ACHN (cell line): ENCODE results near the gene ROGDI.
"Not testable (repeated sequence)": the region's sequence is repeated elsewhere in the genome, so short reads cannot be mapped to it uniquely, and the experiment has no call there.

Experiments
- DNase-seq: peaks from one replicate; pipeline ENCODE4 v3.0.0-alpha.2; 2015
- in situ Hi-C: cut with HindIII; loops from 2 replicates; pipeline ENCODE4 v1.10.0; 2017; ENCODE audit warnings: low sequenced_read_pairs, low pct_ligation_motif_present, low pct_unique_long_range_greater_than_20kb

Gene ROGDI

DNA sequence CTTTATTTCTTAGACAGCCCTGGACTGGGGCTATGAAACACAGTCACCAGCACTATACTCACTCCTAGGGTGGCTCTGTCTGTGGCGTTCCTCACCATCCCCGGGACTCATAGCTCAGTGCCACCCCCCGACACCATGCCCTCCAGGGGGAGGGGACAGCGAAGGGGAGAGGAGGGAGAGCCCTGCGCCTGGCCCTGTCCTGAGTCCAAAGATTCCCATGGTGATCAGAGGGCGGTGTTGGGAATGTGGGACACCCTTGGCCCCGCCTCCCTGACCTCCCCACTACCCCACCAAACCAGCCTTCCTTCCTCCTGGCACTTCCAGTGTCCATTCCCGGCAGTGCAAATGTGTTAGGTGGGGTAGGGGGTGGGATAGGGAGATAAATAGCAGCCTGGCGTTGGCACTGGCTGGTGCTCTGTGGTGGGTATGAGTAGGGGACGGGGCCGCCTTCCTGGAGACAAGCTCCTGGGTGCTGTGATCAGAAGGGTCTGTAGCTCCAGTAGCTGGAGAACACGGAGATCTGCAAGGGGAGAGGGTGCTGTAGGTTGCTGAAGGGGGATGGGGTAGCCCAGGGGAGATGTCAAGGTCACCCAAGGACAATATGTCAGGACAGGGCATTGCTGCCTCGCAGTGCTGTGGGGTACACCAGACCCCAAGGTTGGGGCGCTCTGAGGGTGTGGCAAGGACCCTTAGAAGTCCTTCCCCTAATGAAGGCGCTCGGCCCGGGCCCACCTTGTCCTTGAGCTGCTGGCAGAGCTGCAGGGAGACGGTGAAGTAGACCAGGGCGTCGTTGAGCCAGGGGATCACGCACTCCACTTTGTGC is 5.2 kb downstream of the ROGDI start:
- no peak for DNase-seq
- in situ Hi-C loops = no loop called here

DNA sequence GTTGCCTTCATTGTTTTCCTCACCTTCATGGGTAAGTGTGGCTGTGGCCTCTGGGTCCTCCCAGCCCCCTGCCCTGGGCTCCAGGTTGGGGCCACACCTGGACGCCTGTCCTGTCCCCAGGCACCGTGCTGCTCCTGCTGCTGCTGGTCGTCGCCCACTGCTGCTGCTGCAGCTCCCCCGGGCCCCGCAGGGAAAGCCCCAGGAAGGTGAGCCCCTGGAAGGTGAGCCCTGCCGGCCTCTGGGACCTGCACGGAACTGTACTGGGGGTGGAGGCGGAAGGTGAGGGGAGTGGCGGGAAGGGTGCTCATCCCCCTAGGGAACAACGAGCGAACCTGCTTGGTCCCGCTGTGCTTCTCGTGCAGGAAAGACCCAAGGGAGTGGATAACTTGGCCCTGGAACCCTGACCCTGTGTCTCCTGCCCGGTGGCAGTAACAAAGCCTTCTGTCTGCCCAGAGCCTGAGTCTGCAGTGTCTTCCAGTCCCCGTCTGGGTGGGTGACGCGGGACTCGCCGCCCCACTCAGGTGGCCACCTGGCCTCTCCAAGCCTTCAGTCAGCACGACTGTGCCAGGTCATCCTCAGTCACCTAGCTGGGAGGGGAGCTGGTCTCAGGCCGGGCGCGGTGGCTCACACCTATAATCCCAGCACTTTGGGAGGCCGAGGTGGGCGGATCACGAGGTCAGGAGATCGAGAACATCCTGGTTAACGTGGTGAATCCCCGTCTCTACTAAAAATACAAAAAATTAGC is 6.4 kb downstream of the ROGDI start:
- no peak for DNase-seq
- in situ Hi-C loops = no loop called here

DNA sequence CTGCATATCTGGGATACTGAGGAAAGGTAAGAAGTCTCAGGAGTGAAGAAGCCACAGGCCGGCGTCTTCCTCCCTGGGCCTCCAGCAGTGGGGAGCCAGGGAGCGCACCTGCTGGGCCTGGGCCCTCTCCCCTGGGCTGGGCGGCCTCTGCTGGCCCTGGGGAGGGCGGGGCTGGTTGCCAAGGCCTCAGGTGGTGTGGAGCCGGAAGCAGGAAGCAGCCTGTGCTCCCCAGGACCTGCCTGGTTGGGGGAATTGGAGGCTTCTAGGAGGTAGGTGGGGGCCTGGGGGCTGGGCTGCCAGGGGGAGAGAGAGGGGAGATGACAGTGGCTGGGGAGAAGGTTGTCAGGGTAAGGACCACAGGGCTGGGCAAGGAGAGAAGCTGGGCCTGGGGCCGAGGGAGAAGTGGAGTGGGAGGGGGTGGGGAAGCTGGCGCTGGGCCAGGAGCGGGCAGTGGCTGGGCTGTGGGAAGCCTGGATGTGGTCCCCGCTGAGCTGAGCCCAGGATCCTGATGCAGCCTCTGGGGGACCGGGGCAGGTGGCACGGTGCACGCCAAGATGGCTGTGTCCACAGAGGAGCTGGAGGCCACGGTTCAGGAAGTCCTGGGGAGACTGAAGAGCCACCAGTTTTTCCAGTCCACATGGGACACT is 7.1 kb downstream of the ROGDI start, which contains the start of gene SMIM22:
Gene SMIM22 (plus strand): TSS at position 189 of the 647 bp plus-strand sequence. CDS start 366 bp downstream, at position 555.
- DNase-seq = no peak

DNA sequence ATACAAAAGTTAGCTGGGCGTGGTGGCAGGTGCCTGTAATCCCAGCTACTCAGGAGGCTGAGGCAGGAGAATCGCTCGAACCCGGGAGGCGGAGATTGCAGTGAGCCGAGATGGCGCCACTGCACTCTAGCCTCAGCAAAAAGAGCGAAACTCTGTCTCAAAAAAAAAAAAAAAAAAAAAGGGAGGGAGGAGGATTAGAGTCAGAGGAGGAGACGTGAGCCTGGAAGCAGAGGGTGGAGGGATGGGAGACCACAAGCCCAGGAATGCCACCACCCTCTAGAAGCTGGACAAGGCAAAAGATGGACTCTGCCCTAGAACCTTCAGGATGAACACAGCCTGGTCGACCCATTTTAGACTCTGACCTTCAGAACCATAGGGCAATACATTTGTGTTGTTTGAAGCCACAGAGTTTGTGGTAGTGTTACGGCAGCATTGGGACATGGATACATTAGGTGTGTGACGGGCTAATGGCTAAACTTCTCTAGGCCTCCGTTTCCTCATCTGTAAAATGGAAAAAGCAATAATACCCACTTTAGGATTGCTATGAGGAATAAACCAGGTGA is 9.4 kb downstream of the ROGDI start:
- in situ Hi-C loops = no loop called here
- no peak for DNase-seq

More for the DNA sequence above, 7.1 kb downstream of the ROGDI start, which contains the start of gene SMIM22:
- in situ Hi-C loops = no loop called here

DNA sequence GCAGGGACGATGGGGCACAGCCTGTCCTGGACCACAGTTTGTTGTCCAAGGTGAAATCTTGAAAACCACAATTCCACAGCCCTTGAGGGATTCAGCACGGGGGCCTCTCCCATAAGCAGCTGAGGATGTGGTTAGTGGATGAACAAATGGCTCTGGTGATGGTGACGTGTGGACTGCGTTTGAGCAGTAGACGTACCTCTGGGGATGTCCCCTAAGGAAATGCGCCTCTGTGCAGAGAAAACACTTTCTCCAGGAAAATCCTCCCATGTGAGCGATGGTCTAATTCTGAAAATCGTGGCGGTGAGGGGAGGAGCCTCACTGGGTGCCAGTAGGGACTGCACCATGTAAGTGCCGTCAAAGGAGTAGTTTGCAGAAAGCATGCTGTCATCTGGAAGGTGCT is 11.6 kb downstream of the ROGDI start:
- in situ Hi-C loops = no loop called here
- DNase-seq = no peak

DNA sequence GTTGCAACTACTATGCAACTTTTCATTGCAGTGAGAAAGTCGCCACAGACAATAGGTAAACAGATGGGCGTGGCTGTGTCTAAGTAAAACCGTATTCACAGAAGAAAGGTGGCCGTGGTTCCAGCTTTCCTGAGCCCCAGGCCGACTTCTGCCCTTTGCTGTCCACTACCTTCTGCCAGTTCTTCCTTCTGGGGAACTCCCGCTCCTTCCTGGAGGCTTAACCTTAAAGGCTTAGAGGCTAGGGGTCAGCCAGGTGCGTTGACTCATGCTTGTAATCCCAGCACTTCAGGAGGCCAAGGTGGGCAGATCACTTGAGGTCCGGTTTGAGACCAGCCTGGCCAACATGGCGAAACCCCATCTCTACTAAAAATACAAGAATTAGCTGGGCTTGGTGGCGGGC is 12.2 kb downstream of the ROGDI start:
- in situ Hi-C loops = no loop called here
- DNase-seq = no peak

DNA sequence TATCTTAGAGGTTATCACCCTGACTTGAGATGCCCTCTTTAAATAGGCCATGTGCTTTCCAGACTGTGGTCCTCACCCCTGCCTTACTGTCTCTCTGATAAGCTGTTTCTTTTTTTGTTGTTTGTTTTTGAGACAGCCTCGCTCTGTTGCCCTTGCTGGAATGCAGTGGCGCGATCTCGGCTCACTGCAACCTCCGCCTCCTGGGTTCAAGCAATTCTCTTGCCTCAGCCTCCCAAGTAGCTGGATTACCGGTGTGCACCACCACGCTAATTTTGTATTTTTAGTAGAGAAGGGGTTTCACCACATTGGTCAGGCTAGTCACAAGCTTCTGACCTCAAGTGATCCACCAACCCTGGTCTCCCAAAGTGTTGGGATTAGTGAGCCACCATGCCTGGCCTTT is 13.5 kb downstream of the ROGDI start:
- in situ Hi-C loops = no loop called here
- no peak for DNase-seq

DNA sequence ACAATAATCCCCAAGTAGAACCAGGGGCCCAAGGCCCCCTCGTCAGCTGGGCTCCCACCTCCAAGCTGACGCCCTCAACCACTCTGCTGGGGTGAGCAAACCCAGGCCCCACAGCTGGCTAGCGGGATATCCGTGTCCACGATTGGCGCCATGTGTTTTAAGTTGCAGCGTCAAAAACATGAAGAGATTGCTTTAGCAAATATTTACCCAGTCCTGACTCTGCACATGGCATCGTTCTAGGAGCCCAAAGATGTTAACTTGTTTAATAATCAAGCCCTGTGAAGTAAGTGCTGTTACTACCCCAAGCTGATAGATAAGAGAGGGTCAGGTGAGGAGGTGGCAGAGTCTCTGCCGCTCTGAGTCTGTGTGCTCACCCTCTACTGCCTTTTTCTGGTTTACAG is 13.9 kb downstream of the ROGDI start:
- in situ Hi-C loops = no loop called here
- no peak for DNase-seq

DNA sequence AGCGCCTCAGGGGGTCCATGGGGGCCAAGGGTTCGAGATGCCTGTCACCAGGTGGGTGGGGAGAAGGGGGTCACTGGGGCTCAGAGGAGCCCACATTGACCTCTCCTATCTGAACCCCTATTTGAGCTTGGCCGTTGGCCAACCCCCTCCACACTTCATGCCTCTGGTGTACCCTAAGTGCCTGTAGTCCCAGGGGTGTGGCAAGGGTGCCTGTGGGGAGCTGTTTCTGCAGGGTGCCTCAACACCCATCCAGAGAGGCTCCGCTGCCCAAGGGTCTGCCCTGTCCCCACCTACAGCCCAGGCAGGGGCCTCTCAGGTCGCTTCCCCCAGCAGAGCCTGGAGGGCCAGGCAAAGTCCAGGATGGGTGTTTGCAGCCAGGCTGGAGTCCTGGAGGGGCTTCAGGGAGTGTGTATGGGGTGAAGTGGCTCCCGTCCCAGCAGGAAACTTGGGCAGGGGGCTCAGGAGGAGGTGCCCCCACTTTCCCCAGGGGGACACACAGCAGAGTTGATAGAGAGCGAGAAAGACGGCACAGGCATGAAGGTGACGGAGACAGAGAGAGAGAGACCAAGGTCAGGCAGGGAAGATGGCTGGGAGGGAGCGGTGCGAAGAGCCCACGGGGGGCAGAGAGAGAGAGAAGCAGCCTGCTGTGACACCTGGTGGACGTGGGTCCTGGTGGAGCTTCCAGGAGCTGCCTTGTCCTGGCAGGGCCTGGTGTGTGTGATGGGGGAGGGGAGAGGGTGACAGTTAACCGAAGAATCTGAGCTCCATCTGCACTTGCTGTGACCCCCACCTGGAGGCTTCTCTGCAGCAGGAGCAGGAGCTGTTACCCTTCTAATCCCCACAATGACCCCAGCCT is 14.6 kb downstream of the ROGDI start, which contains the start of gene SEPTIN12:
Gene SEPTIN12 (minus strand): TSS at position 719 of the 856 bp plus-strand sequence. CDS start 700 bp downstream, at position 19.
- in situ Hi-C loops = no loop called here
- DNase-seq = no peak

DNA sequence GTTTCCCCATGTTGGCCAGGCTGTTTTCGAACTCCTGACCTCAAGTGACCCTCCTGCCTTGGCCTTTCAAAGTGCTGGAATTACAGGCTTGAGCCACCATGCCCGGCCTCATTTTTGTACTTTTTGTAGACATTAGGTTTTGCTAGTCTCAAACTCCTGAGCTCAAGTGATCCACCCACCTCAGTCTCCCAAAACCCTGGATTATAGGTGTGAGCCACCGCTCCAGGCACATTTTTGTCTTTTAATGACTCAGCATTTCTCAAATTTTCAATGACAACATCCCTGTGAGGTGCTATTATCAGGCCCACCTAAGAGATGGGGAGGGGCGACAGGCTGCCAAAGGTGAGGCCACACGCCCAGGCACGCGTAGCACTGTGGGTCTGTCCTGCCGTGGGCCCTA is 15.4 kb downstream of the ROGDI start:
- no peak for DNase-seq
- in situ Hi-C loops = no loop called here

DNA sequence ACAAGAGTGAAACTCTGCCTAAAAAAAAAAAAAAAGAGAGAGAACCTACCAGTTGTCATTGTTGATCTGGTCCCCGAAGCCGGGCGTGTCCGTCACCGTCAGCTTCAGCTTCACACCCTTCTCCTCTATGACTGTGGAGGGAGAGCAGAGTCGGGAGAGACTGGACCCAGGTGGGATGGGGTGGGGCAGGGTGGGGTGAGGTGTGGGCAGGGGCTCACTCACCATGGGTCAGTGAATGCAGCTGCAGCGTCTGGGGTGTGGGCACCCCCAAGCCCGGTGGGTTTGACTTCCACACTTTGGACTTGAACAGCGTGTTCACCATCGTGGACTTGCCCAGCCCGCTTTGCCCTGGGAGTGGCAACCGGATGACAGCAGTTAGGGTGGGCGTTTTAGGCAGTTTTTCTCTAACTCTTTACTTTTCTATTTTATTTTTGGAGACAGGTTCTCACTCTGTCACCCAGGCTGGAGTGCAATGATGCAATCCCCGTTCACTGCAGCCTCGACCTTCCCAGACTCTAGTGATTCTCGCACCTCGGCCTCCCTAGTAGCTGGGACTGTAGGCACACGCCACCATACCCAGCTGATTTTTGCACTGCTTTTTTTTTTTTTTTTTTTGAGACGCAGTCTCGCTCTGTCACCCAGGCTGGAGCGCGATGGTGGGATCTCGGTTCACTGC is 16.5 kb downstream of the ROGDI start:
- DNase-seq = no peak
- in situ Hi-C loops = no loop called here

DNA sequence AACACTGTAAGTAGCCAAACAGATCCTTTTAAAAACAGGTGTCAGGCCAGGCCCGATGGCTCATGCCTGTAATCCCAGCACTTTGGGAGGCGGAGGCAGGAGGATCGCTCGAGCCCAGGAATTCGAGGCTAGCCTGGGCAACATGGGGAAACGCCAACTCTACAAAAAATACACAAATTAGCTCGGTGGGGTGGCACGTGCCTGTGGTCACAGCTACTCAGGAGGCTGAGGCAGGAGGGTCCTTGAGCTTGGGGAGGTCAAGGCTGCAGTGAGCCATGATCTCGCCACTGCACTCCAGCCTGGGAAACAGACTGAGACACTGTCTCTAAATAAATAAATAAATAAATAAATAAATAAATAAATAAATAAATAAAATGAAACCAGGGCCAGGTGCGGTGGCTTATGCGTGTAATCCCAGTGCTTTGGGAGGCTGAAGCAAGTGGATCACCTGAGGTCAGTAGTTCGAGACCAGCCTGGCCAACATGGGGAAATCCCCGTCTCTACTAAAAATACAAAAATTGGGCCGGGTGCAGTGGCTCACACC is 17.9 kb downstream of the ROGDI start:
- in situ Hi-C loops, DNase-seq: not testable (repeated sequence)

DNA sequence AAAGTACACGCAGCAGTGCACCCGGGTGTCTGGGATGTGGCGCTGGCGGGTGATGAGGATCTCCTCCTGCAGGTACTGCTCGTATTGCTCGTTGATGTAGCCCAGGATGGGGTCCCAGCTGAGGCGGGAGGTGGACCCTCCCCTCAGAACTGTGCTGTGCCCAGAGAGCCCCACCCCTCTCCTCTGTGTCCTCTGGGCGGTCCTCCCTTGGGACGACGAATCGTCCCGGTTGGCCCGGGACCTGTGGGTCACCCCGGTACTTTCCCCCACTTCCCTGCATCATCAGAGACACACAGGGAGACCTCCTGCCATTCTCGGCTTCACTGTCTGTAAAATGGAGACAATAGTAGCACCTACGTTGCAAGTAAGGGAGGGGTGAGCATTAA is 18.5 kb downstream of the ROGDI start:
- in situ Hi-C loops = no loop called here
- DNase-seq = no peak

DNA sequence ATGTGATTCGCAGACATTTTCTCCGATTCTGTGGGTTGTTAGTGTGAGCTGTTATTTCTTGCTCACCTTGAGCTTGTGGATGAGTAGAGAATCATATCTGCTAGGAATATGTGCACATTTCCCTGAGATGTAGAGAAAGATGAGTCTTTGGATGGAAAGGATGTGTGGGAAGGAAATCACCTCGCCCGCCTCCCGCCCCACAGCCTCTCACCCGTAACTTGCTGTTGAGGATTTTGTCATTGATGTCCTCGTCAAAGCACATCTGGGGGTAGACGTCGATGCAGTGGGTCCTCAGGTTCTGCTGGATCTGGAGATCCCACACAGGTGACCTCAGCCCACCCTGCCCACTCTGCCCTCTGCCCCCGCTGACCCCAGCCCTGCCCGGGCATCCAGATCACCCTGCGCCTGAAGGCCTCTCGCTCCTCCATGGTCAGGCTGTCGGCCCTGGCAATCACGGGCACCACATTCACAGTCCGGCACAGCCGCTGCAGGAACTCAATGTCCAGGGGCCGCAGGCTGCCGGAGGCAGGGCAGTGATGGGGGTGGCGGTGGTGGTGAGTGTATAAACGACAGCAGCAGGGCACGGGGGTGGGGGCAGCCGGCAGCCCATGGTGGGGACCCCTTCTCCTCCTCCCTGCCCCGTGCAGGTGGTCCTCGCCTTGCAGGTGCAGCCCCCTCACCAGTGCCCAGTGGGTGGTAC is 19.0 kb downstream of the ROGDI start:
- in situ Hi-C loops = no loop called here

DNA sequence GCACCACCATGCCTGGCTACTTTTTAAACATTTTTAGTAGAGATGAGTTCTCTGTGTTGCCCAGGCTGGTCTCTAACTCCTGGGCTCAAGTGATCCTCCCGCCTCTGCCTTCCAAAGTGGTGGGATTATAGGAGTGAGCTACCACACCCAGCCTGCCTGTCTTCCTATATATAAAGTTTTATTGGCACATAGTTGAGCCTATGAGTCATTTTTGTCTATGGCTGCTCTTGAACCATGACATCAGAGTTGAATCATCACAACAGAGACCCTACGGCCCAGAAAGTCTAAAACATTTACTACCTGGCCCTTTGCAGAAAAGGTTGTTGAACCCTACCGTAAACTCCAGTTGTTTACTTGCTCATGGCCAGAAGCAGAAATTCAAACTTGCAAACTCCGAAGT is 22.2 kb downstream of the ROGDI start:
- in situ Hi-C loops = no loop called here
- no peak for DNase-seq

More for the DNA sequence above, 19.0 kb downstream of the ROGDI start:
- no peak for DNase-seq

DNA sequence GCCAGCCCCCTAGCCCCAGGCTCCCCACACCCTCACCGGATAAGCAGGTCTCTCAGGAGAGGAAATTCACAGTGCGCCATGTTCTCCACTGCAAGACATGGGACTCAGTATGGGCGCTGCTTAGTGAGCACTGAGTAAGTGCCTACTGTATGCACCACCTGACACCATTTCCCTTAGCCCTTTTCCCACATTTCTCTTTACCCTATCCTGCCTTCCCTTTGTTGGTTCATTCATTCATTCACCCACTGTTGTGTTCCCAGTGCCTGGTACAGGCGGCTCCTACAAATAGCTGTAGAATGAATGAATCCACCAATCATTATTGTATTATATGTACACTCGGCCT is 24.4 kb downstream of the ROGDI start:
- in situ Hi-C loops = no loop called here
- no peak for DNase-seq
